ENCODE results near the gene ITPR1.

Gene ITPR1

GRCh38 chr3:4820296-4821121, 327.4 kb downstream of the ITPR1 start:
- DNase-seq (ENCODE audit: low read depth in 2 of 3, low spot score in 1 of 3) = no peak

- no peak for DNase-seq (ENCODE audit: low read depth in 2 of 3, low spot score in 1 of 3)
Observed at GRCh38 chr3:4821338-4821737, 328.2 kb downstream of the ITPR1 start.

GRCh38 chr3:4821975-4822374, 328.8 kb downstream of the ITPR1 start:
- peak; percentile 55 to 75 (median 58) for DNase-seq (ENCODE audit: low read depth in 2 of 3, low spot score in 1 of 3)

- DNase-seq (ENCODE audit: low read depth in 2 of 3, low spot score in 1 of 3) = no peak
Observed at GRCh38 chr3:4822568-4822967, 329.4 kb downstream of the ITPR1 start.

GRCh38 chr3:4823385-4823784, 330.2 kb downstream of the ITPR1 start:
- DNase-seq (ENCODE audit: low read depth in 2 of 3, low spot score in 1 of 3) = no peak

- DNase-seq (ENCODE audit: low read depth in 2 of 3, low spot score in 1 of 3) = no peak
Observed at GRCh38 chr3:4823986-4824925, 331.1 kb downstream of the ITPR1 start.

GRCh38 chr3:4824926-4825325, 331.8 kb downstream of the ITPR1 start:
- no peak for DNase-seq (ENCODE audit: low read depth in 2 of 3, low spot score in 1 of 3)

GRCh38 chr3:4825436-4826236, 332.5 kb downstream of the ITPR1 start:
- no peak for DNase-seq (ENCODE audit: low read depth in 2 of 3, low spot score in 1 of 3)

GRCh38 chr3:4826237-4827100, 333.3 kb downstream of the ITPR1 start:
- DNase-seq (ENCODE audit: low read depth in 2 of 3, low spot score in 1 of 3) = no peak

- DNase-seq (ENCODE audit: low read depth in 2 of 3, low spot score in 1 of 3) = no peak
Observed at GRCh38 chr3:4827767-4828166, 334.6 kb downstream of the ITPR1 start.

GRCh38 chr3:4828279-4829030, 335.3 kb downstream of the ITPR1 start:
- no peak for DNase-seq (ENCODE audit: low read depth in 2 of 3, low spot score in 1 of 3)

- DNase-seq (ENCODE audit: low read depth in 2 of 3, low spot score in 1 of 3) = no peak
Observed at GRCh38 chr3:4829031-4829394, 335.9 kb downstream of the ITPR1 start.

GRCh38 chr3:4830586-4830914, 337.4 kb downstream of the ITPR1 start:
- DNase-seq (ENCODE audit: low read depth in 2 of 3, low spot score in 1 of 3) = no peak

GRCh38 chr3:4831580-4831950, 338.4 kb downstream of the ITPR1 start:
- DNase-seq (ENCODE audit: low read depth in 2 of 3, low spot score in 1 of 3) = peak in 2 of 3 donors; percentile 34 to 38

GRCh38 chr3:4833471-4833870, 340.3 kb downstream of the ITPR1 start:
- no peak for DNase-seq (ENCODE audit: low read depth in 2 of 3, low spot score in 1 of 3)

GRCh38 chr3:4834403-4834866, 341.3 kb downstream of the ITPR1 start:
- DNase-seq (ENCODE audit: low read depth in 2 of 3, low spot score in 1 of 3) = peak; percentile 63 to 69 (median 68)

- no peak for DNase-seq (ENCODE audit: low read depth in 2 of 3, low spot score in 1 of 3)
Observed at GRCh38 chr3:4835616-4836043, 342.5 kb downstream of the ITPR1 start.

GRCh38 chr3:4836516-4836915, 343.4 kb downstream of the ITPR1 start:
- no peak for DNase-seq (ENCODE audit: low read depth in 2 of 3, low spot score in 1 of 3)

GRCh38 chr3:4837374-4837930, 344.3 kb downstream of the ITPR1 start:
- no peak for DNase-seq (ENCODE audit: low read depth in 2 of 3, low spot score in 1 of 3)

Data from stimulated activated CD4-positive, alpha-beta T cell treated with anti-CD3 and anti-CD28 coated beads, Interleukin-12 subunit alpha, Interleukin-12 subunit beta, amount 100 ng/mL, for 48 hours (primary cell).